GM23338 (cell line): ENCODE data around the gene DDX49. TPM values are rescaled to one million over a fixed set of nuclear protein-coding genes. Genes with fewer than 3 reads are reported as not detected.

Experiments
- CREB1 ChIP-seq: fragments of 250-450 bp; sonication (Bioruptor Pico); IDR thresholded peaks from 2 replicates; pipeline ENCODE4 v1.5.0; 2020; ENCODE audit warnings: low read depth, mild to moderate bottlenecking, moderate library complexity
- ETS1 ChIP-seq: IDR thresholded peaks from 2 replicates; pipeline ENCODE4 v1.6.1; 2016; ENCODE audit warnings: antibody characterized with exemption
- JUNB ChIP-seq: IDR thresholded peaks from one replicate; pipeline ENCODE4 v1.6.1; 2016; ENCODE audit warnings: antibody characterized with exemption; ENCODE audit not compliant: unreplicated experiment
- POLR2AphosphoS5 ChIP-seq: IDR thresholded peaks from 2 replicates; pipeline ENCODE4 v1.6.1; 2016; ENCODE audit warnings: antibody characterized with exemption, low read depth
- REST ChIP-seq: IDR thresholded peaks from one replicate; pipeline ENCODE4 v1.6.1; 2018; ENCODE audit warnings: antibody characterized with exemption; ENCODE audit not compliant: unreplicated experiment
- STAT1 ChIP-seq: IDR thresholded peaks from one replicate; pipeline ENCODE4 v1.6.1; 2016; ENCODE audit warnings: antibody characterized with exemption; ENCODE audit not compliant: unreplicated experiment
- ZNF114 ChIP-seq: fragments of 250-450 bp; sonication (Bioruptor Pico); IDR thresholded peaks from 2 replicates; pipeline ENCODE4 v1.5.0; 2020; ENCODE audit warnings: mild to moderate bottlenecking, moderate library complexity
- ZNF331 ChIP-seq: fragments of 250-450 bp; sonication (Bioruptor Pico); IDR thresholded peaks from 2 replicates; pipeline ENCODE4 v1.5.0; 2020; ENCODE audit warnings: low read depth, mild to moderate bottlenecking, moderate library complexity
- ZNF462 ChIP-seq: fragments of 250-450 bp; sonication (Bioruptor Pico); IDR thresholded peaks from 2 replicates; pipeline ENCODE4 v1.5.0; 2020; ENCODE audit warnings: mild to moderate bottlenecking, moderate library complexity
- polyA plus RNA-seq: library from polyadenylated mRNA; unstranded; fragments of >200 nt; fragmentation: Nextera tagmentation; extraction: Ambion mirVana; gene quantifications from 2 replicates; pipeline ENCODE4 v1.2.1, GENCODE V29; 2016
- total RNA-seq: library from RNA; depleted of rRNA; stranded (reverse); fragments of >200 nt; shearing (Covaris generic); gene quantifications from 2 replicates; pipeline ENCODE4 v1.2.3, GENCODE V29; 2014

Gene DDX49
- total and polyA plus RNA-seq, 2 experiments from 2014 or later: 40.2 to 75.3 TPM

- no peak for TF ChIP-seq ZNF462 (CRISPR knock-in tag)
- no peak for TF ChIP-seq POLR2AphosphoS5
- no peak for TF ChIP-seq REST
- TF ChIP-seq CREB1: no peak
- no peak for TF ChIP-seq ETS1
- TF ChIP-seq ZNF331 (CRISPR knock-in tag): no peak
- TF ChIP-seq ZNF114 (CRISPR knock-in tag): no peak
- no peak for TF ChIP-seq STAT1
- no peak for TF ChIP-seq JUNB
Measured at GRCh38 chr19:18929311-18929710, 9.8 kb downstream of the DDX49 start (continued).
